Activated CD8-positive, alpha-beta T cell treated with anti-CD3 and anti-CD28 coated beads for 36 hours (primary cell): ENCODE measurements around the gene ASAP2. TPM values are rescaled to one million over a fixed set of nuclear protein-coding genes. Genes with fewer than 3 reads are reported as not detected.

Experiments
- ATAC-seq: fragments of 200-7000 bp; cut with Tn5 transposase; one replicate; pipeline ENCODE4 v1.10.0; 2021; ENCODE audit warnings: mild to moderate bottlenecking, moderate library complexity
- CTCF ChIA-PET: fragments of 350-600 bp; sonication (Branson Sonifier 250); formaldehyde crosslinking; loops from one replicate; lab custom pipeline; 2021; ENCODE audit warnings: antibody characterized with exemption; lab: Charles Lee
- POLR2A ChIA-PET: fragments of 350-600 bp; sonication (Branson Sonifier 250); formaldehyde crosslinking; loops from one replicate; lab custom pipeline; 2021; ENCODE audit warnings: antibody characterized with exemption; lab: Charles Lee
- DNase-seq: peaks from one replicate; pipeline ENCODE4 v3.0.0-alpha.2; 2020
- H3K27ac Mint-ChIP-seq: one replicate; pipeline ENCODE4 v1.8.0; 2021; ENCODE audit warnings: mild to moderate bottlenecking, mixed read lengths
- H3K27me3 Mint-ChIP-seq: one replicate; pipeline ENCODE4 v1.8.0; 2021; ENCODE audit warnings: mixed read lengths
- H3K36me3 Mint-ChIP-seq: one replicate; pipeline ENCODE4 v1.8.0; 2021; ENCODE audit warnings: low read depth, mixed read lengths
- H3K4me1 Mint-ChIP-seq: one replicate; pipeline ENCODE4 v1.8.0; 2021; ENCODE audit warnings: low read depth, mixed read lengths
- H3K4me3 Mint-ChIP-seq: one replicate; pipeline ENCODE4 v1.8.0; 2021; ENCODE audit warnings: mild to moderate bottlenecking, moderate library complexity, mixed read lengths
- H3K9me3 Mint-ChIP-seq: one replicate; pipeline ENCODE4 v1.8.0; 2021; ENCODE audit warnings: mixed read lengths
- intact Hi-C: fragments of 100-400 bp; cut with micrococcal nuclease; formaldehyde crosslinking; loops from one replicate; pipeline ENCODE4 v1.10.0; 2022
- total RNA-seq, 2 experiments: library from RNA; stranded (reverse); gene quantifications; one replicate each; pipeline ENCODE4 v1.2.3, GENCODE V29; 2021
- TF ChIP-seq, protein P1 (sequence below): fragments of 200-600 bp; IDR thresholded peaks from one replicate; pipeline ENCODE4 v1.8.0; 2022; ENCODE audit warnings: antibody characterized with exemption, mild to moderate bottlenecking

Gene ASAP2
- total RNA-seq, 2 experiments from 2014 or later, result not detected

- H3K27me3 Mint-ChIP-seq, result peaks cover 6% of the 10 kb centered on the region
- H3K9me3 Mint-ChIP-seq, result no peaks in the 10 kb centered on the region
- no peaks in the 10 kb centered on the region for H3K36me3 Mint-ChIP-seq
- H3K27ac Mint-ChIP-seq, result no peak overlapping the region
- no peaks in the 10 kb centered on the region for H3K4me1 Mint-ChIP-seq
- DNase-seq (no peak), ATAC-seq (no peak)
- no peak overlapping the region for H3K4me3 Mint-ChIP-seq
- CTCF ChIA-PET, result interaction anchor here (1.0 kb wide), 1 partner anchor 15 kb away, joined by 3 read pairs; the partner anchor contains the start of gene ASAP2
- TF ChIP-seq, protein P1, sequence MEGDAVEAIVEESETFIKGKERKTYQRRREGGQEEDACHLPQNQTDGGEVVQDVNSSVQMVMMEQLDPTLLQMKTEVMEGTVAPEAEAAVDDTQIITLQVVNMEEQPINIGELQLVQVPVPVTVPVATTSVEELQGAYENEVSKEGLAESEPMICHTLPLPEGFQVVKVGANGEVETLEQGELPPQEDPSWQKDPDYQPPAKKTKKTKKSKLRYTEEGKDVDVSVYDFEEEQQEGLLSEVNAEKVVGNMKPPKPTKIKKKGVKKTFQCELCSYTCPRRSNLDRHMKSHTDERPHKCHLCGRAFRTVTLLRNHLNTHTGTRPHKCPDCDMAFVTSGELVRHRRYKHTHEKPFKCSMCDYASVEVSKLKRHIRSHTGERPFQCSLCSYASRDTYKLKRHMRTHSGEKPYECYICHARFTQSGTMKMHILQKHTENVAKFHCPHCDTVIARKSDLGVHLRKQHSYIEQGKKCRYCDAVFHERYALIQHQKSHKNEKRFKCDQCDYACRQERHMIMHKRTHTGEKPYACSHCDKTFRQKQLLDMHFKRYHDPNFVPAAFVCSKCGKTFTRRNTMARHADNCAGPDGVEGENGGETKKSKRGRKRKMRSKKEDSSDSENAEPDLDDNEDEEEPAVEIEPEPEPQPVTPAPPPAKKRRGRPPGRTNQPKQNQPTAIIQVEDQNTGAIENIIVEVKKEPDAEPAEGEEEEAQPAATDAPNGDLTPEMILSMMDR, result no peak
- intact Hi-C loops, result no loop called here
- POLR2A ChIA-PET, result no interaction called here
Measured at GRCh38 chr2:9221223-9221622, 14.6 kb downstream of the ASAP2 start.

DNA sequence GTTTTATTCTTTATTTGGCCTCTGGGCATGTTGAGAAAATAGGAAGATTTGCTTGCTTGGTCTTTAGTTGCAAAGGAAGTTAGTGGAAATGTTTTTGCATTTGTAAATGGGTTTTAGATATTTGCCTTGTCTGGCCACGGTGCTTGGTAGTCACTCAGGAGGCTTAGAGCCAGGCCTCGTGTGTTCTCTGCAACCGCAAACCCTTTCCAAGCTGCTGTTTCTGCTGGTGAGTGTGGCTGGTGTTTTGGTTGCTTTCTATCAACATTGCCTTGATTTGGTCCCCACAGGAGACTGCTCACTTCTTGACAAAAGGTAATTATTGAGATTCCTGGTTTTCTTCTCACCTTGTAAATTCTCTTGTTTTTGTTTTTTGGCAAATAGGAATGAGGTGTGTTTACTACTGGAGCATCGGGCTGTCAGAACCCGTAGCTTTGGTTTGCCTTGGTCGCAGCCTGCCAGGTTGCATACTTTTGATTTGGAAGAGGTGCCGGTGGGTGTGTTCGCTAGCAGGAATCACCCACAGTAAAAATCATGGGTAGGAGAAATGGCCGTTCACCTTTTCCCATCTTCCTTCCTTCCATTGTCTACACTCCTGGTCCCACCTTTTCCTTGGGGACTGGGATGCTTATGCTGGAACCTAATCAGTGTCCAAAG is 15.8 kb downstream of the ASAP2 start:
- intact Hi-C loops, result no loop called here
- CTCF ChIA-PET, result interaction anchor here (1.6 kb wide), 1 partner anchor 577 kb away, joined by 3 read pairs; no protein-coding TSS in a partner anchor
- DNase-seq (no peak), ATAC-seq (no peak)
- no peaks in the 10 kb centered on the region for H3K4me1 Mint-ChIP-seq
- TF ChIP-seq, protein P1, result no peak
- H3K9me3 Mint-ChIP-seq, result no peaks in the 10 kb centered on the region
- POLR2A ChIA-PET, result no interaction called here
- H3K36me3 Mint-ChIP-seq, result no peaks in the 10 kb centered on the region
- no peak overlapping the region for H3K27ac Mint-ChIP-seq
- H3K27me3 Mint-ChIP-seq, result peaks cover 8% of the 10 kb centered on the region
- H3K4me3 Mint-ChIP-seq, result no peak overlapping the region

DNA sequence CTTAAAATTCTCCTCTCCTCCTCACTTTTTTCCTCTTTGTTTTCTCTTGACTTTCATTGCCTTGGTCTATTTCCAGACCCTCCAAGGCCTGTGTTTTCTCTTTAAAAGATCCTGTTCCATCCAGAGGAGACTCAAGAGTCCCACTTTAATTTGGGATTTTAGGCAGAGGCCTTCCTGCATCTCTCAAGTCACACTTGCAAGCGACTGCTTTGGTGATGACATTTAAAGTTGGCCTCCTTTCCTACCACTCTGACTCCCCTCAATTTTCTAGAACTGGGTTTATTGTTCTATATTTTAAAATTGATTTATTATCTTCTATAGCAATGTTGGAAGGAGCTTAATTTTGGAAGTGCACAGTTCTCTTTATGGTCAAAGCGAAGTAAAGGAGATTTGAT is 16.3 kb downstream of the ASAP2 start:
- Mint-ChIP-seq H3K4me3 (no peak overlapping the region), H3K27ac (no peak overlapping the region), H3K27me3 (peaks cover 8% of the 10 kb centered on the region), H3K36me3 (no peaks in the 10 kb centered on the region), H3K4me1 (no peaks in the 10 kb centered on the region), H3K9me3 (no peaks in the 10 kb centered on the region)
- DNase-seq (no peak), ATAC-seq (no peak)
- ChIA-PET CTCF (interaction anchor here (1.6 kb wide), 1 partner anchor 576 kb away, joined by 3 read pairs; no protein-coding TSS in a partner anchor), POLR2A (interaction anchor here (0.6 kb wide), 1 partner anchor 136 kb away, joined by 3 read pairs; no protein-coding TSS in a partner anchor)
- TF ChIP-seq, protein P1, result no peak
- intact Hi-C loops, result no loop called here

- Mint-ChIP-seq H3K9me3 (no peaks in the 10 kb centered on the region), H3K27me3 (peaks cover 7% of the 10 kb centered on the region), H3K27ac (no peak overlapping the region), H3K4me1 (no peaks in the 10 kb centered on the region), H3K4me3 (no peak overlapping the region), H3K36me3 (no peaks in the 10 kb centered on the region)
- POLR2A ChIA-PET, result no interaction called here
- TF ChIP-seq, protein P1, result no peak
- CTCF ChIA-PET, result no interaction called here
- ATAC-seq (no peak), DNase-seq (no peak)
- intact Hi-C loops, result no loop called here
Measured at GRCh38 chr2:9225806-9226205, 19.2 kb downstream of the ASAP2 start.
